Erythroblast (primary cell): ENCODE measurements around the gene SELE.

Source experiments
- GATA1 ChIP-seq: IDR thresholded peaks from 2 replicates; pipeline ENCODE4 v1.6.1; 2011; ENCODE audit warnings: low read depth, mild to moderate bottlenecking, control low read depth, low read length, moderate library complexity
- POLR2A ChIP-seq: IDR thresholded peaks from 2 replicates; pipeline ENCODE4 v1.6.1; 2011; ENCODE audit warnings: mild to moderate bottlenecking, low read length

GRCh38 chr1:169750041-169750440 is 16.2 kb upstream of the SELE start:
- TF ChIP-seq POLR2A (no peak), GATA1 (no peak)
